Loucy (cell line): ENCODE data around the gene GLIPR1L2.

Experiments used
- H2AFZ ChIP-seq: fragments of 200-600 bp; sonication (generic); 2 replicates; pipeline ENCODE4 v1.6.0; 2016; ENCODE audit warnings: antibody characterized with exemption, mild to moderate bottlenecking, low read length, moderate library complexity
- H3F3A ChIP-seq: fragments of 200-600 bp; 2 replicates; pipeline ENCODE4 v1.6.0; 2016; ENCODE audit warnings: antibody characterized with exemption, low read depth, mild to moderate bottlenecking
- H3K27me3 ChIP-seq: fragments of 200-600 bp; sonication (generic); 2 replicates; pipeline ENCODE4 v1.6.1; 2014; ENCODE audit warnings: low read length, mild to moderate bottlenecking; ENCODE audit not compliant: insufficient read depth, poor library complexity, severe bottlenecking
- H3K36me3 ChIP-seq: fragments of 200-600 bp; sonication (generic); 2 replicates; pipeline ENCODE4 v1.6.1; 2016; ENCODE audit warnings: low read length; ENCODE audit not compliant: insufficient read depth
- H3K4me1 ChIP-seq: fragments of 200-600 bp; sonication (generic); 2 replicates; pipeline ENCODE4 v1.5.1; 2014; ENCODE audit warnings: low read length, mild to moderate bottlenecking; ENCODE audit not compliant: insufficient read depth, poor library complexity, severe bottlenecking
- H3K4me2 ChIP-seq: fragments of 200-600 bp; sonication (generic); 2 replicates; pipeline ENCODE4 v1.6.0; 2014; ENCODE audit warnings: antibody characterized with exemption, low read length, low read depth, mild to moderate bottlenecking; ENCODE audit not compliant: poor library complexity, severe bottlenecking
- H3K4me3 ChIP-seq: fragments of 200-600 bp; sonication (generic); 2 replicates; pipeline ENCODE4 v1.5.1; 2014; ENCODE audit warnings: low read length, mild to moderate bottlenecking, mixed read lengths; ENCODE audit not compliant: poor library complexity, severe bottlenecking
- H3K79me2 ChIP-seq: fragments of 200-600 bp; sonication (generic); 2 replicates; pipeline ENCODE4 v1.6.1; 2014; ENCODE audit warnings: low read length; ENCODE audit not compliant: insufficient read depth
- H3K9ac ChIP-seq: fragments of 200-600 bp; sonication (generic); 2 replicates; pipeline ENCODE4 v1.6.0; 2014; ENCODE audit warnings: mild to moderate bottlenecking, low read depth, low read length, moderate library complexity; ENCODE audit not compliant: poor library complexity, severe bottlenecking
- H3K9me2 ChIP-seq: fragments of 200-600 bp; sonication (generic); replicated peaks from 2 replicates; pipeline ENCODE4 v1.6.1; 2016; ENCODE audit warnings: low read depth, low read length, mixed read lengths
- H3K9me3 ChIP-seq: fragments of 200-600 bp; sonication (generic); 2 replicates; pipeline ENCODE4 v1.6.1; 2014; ENCODE audit warnings: mild to moderate bottlenecking, antibody characterized with exemption, low read length, low read depth; ENCODE audit not compliant: insufficient read depth
- H4K20me1 ChIP-seq: fragments of 200-600 bp; sonication (generic); 2 replicates; pipeline ENCODE4 v1.6.0; 2014; ENCODE audit warnings: antibody characterized with exemption, low read length, mild to moderate bottlenecking; ENCODE audit not compliant: insufficient read depth, poor library complexity, severe bottlenecking
- EZH2phosphoT487 ChIP-seq: fragments of 200-600 bp; IDR thresholded peaks from 2 replicates; pipeline ENCODE4 v1.6.1; 2018; ENCODE audit warnings: antibody characterized with exemption, mild to moderate bottlenecking, moderate library complexity, borderline replicate concordance
- TF ChIP-seq, protein P1 (sequence below): fragments of 200-600 bp; sonication (generic); conservative IDR thresholded peaks from 2 replicates; pipeline ENCODE4 v1.5.1; 2014; ENCODE audit warnings: mild to moderate bottlenecking, antibody characterized with exemption, low read length

GLIPR1L2 gene

DNA sequence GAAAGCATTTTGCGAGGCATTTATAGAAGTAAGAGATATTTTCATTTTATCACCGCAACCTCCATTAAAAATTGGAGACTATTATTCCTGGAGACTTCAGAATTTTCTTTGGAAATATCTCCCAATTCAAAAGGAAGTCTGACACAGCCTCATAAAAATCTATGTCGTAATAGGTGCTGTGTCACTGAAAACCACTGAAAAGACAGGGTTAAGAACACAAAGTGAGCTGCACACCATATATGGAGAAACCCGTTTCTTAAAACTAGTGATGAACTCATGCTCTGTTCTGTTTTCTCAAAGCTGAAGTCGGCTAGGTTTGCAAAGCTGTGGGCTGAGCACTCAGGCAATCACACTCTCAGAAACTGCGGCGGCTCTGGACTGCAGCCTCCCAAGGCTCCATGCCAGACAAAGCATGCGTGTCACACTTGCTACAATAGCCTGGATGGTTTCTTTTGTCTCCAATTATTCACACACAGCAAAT, 89.6 kb downstream of the GLIPR1L2 start, which contains the start of gene GLIPR1:
Gene GLIPR1 (plus strand): TSS at position 287 of the 481 bp plus-strand sequence. CDS start 126 bp downstream, at position 413.
- Histone ChIP-seq H2AFZ (peak within 1 kb of the TSS; percentile 66), H3K9ac (peak within 1 kb of the TSS; percentile 20), H4K20me1 (no peaks in the 10 kb centered on the region), H3F3A (no peaks in the 10 kb centered on the region), H3K4me2 (peak within 1 kb of the TSS; percentile 74), H3K79me2 (no peaks in the 10 kb centered on the region), H3K9me3 (no peaks in the 10 kb centered on the region), H3K4me3 (peak within 1 kb of the TSS; percentile 65), H3K4me1 (peaks cover 27% of the 10 kb centered on the region), H3K27me3 (no peaks in the 10 kb centered on the region), H3K36me3 (no peaks in the 10 kb centered on the region), H3K9me2 (no peaks in the 10 kb centered on the region)
- no peak for TF ChIP-seq EZH2phosphoT487
- TF ChIP-seq, protein P1, sequence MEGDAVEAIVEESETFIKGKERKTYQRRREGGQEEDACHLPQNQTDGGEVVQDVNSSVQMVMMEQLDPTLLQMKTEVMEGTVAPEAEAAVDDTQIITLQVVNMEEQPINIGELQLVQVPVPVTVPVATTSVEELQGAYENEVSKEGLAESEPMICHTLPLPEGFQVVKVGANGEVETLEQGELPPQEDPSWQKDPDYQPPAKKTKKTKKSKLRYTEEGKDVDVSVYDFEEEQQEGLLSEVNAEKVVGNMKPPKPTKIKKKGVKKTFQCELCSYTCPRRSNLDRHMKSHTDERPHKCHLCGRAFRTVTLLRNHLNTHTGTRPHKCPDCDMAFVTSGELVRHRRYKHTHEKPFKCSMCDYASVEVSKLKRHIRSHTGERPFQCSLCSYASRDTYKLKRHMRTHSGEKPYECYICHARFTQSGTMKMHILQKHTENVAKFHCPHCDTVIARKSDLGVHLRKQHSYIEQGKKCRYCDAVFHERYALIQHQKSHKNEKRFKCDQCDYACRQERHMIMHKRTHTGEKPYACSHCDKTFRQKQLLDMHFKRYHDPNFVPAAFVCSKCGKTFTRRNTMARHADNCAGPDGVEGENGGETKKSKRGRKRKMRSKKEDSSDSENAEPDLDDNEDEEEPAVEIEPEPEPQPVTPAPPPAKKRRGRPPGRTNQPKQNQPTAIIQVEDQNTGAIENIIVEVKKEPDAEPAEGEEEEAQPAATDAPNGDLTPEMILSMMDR = no peak

DNA sequence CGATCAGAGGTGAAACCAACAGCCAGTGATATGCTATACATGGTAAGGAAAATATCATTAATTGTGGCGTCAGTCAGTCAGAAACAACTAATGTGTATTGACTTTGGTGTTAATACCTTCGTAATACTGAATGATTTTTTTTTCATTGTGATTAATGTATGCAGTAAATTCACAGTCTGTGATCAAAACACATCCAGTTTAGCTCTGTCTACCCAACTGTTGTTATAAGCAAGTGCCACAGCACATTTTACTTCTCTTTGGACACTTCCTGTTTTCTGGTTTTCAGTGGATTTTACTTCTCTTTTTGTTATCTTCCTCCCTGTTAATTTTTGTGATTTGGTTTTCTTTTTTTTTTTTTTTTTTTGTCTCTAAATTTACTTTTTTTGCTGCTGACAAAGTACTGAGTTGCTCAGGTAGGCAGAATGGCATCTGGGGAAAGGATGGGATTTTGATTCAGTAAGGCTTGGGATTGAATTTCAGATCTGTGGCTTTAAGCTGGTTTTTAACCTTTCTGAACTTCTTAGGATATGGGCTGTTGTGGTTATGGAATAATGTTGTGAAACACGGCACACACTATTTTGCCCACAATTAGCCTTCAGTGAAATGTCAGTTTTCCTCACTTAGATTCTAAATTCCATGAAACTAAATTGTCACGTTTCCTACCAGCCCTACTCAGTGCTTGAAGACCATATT, 90.3 kb downstream of the GLIPR1L2 start:
- Histone ChIP-seq H3F3A (no peaks in the 10 kb centered on the region), H3K4me2 (peak overlapping the region; percentile 74), H3K9me2 (no peaks in the 10 kb centered on the region), H3K9me3 (no peaks in the 10 kb centered on the region), H3K36me3 (no peaks in the 10 kb centered on the region), H3K79me2 (no peaks in the 10 kb centered on the region), H3K9ac (peak overlapping the region; percentile 20), H3K4me3 (peak overlapping the region; percentile 65), H4K20me1 (no peaks in the 10 kb centered on the region), H2AFZ (peak overlapping the region; percentile 66), H3K27me3 (no peaks in the 10 kb centered on the region), H3K4me1 (peaks cover 27% of the 10 kb centered on the region)
- no peak for TF ChIP-seq EZH2phosphoT487
- TF ChIP-seq, protein P1 = no peak

DNA sequence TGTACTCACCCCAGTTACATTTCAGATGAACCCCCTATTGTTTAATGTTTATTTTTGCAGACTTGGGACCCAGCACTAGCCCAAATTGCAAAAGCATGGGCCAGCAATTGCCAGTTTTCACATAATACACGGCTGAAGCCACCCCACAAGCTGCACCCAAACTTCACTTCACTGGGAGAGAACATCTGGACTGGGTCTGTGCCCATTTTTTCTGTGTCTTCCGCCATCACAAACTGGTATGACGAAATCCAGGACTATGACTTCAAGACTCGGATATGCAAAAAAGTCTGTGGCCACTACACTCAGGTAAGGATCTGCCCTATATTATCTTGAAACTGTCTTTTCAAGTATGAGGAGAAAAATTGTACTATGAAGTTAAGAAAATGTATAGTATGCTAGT, 90.9 kb downstream of the GLIPR1L2 start:
- H3K9me2 ChIP-seq = no peaks in the 10 kb centered on the region
- no peaks in the 10 kb centered on the region for H3K27me3 ChIP-seq
- H3K4me2 ChIP-seq = peak overlapping the region; percentile 74
- no peaks in the 10 kb centered on the region for H3K9me3 ChIP-seq
- H4K20me1 ChIP-seq = no peaks in the 10 kb centered on the region
- TF ChIP-seq, protein P1 = no peak
- TF ChIP-seq EZH2phosphoT487 = no peak
- no peaks in the 10 kb centered on the region for H3K79me2 ChIP-seq
- H3F3A ChIP-seq = no peaks in the 10 kb centered on the region
- no peak overlapping the region for H3K9ac ChIP-seq
- H3K36me3 ChIP-seq = no peaks in the 10 kb centered on the region
- H3K4me3 ChIP-seq = no peak overlapping the region
- H3K4me1 ChIP-seq = peaks cover 34% of the 10 kb centered on the region
- H2AFZ ChIP-seq = peak overlapping the region; percentile 66
